Stimulated activated naive CD8-positive, alpha-beta T cell treated with anti-CD3 and anti-CD28 coated beads, Interleukin-15, Interleukin-2, amounts not matched to agents 100 ng/mL and 50 ng/mL, for 24 hours (primary cell): Measurements from ENCODE around the gene ZNF407.

Source experiments
- H3K27ac Mint-ChIP-seq: one replicate; pipeline ENCODE4 v1.8.0; 2021; ENCODE audit warnings: mild to moderate bottlenecking, mixed read lengths
- H3K27me3 Mint-ChIP-seq: one replicate; pipeline ENCODE4 v1.8.0; 2021; ENCODE audit warnings: mixed read lengths
- H3K36me3 Mint-ChIP-seq: one replicate; pipeline ENCODE4 v1.8.0; 2021; ENCODE audit warnings: low read depth, mixed read lengths
- H3K4me1 Mint-ChIP-seq: one replicate; pipeline ENCODE4 v1.8.0; 2021; ENCODE audit warnings: low read depth, mixed read lengths
- H3K4me3 Mint-ChIP-seq: one replicate; pipeline ENCODE4 v1.8.0; 2021; ENCODE audit warnings: mild to moderate bottlenecking, mixed read lengths
- H3K9me3 Mint-ChIP-seq: one replicate; pipeline ENCODE4 v1.8.0; 2021; ENCODE audit warnings: mixed read lengths

Gene ZNF407

DNA sequence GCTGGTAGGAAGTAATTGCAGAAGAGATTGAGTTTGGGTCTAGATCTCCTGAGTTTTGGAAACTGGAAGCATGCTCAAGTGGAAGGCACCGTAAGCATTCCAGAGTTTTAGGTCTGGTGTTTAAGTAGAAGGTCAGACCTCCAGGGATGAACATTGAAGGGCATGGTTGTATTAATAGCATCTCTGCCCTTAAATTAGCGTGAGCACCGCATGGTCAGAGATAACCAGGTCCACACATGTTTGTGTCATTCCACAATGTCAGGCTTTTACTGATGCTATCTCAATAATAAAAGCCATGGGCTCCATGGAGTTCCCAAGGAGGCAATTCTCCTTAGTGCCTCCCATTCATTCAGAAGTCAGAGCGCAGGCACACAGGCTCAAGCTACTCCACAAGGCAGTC is 28.3 kb upstream of the ZNF407 start:
- Mint-ChIP-seq H3K4me3 (no peak overlapping the region), H3K27me3 (peaks cover 16% of the 10 kb centered on the region), H3K9me3 (peaks cover 11% of the 10 kb centered on the region), H3K4me1 (no peaks in the 10 kb centered on the region), H3K36me3 (peaks cover 5% of the 10 kb centered on the region), H3K27ac (no peak overlapping the region)

DNA sequence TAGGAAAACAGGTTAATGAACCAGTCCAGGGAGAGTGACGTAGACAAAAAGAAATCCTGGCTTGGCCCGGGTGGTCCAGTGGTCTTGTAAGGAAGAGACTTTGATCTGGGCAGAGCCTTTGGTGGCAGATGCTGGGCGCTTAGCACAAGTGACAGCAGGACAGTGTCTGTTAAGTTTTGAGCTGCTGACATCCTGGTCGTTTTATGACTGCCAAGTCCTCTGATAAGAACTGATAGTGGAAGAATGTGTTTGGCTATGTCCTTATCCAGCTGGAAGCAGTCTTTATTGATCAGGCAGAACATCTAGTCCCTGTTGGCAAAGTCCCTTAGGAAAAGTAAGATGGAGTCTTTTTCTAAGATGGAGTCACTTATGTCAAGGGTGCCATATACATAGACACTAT is 27.4 kb upstream of the ZNF407 start:
- Mint-ChIP-seq H3K36me3 (peaks cover 5% of the 10 kb centered on the region), H3K27me3 (peaks cover 16% of the 10 kb centered on the region), H3K27ac (no peak overlapping the region), H3K4me3 (no peak overlapping the region), H3K4me1 (no peaks in the 10 kb centered on the region), H3K9me3 (peaks cover 11% of the 10 kb centered on the region)

DNA sequence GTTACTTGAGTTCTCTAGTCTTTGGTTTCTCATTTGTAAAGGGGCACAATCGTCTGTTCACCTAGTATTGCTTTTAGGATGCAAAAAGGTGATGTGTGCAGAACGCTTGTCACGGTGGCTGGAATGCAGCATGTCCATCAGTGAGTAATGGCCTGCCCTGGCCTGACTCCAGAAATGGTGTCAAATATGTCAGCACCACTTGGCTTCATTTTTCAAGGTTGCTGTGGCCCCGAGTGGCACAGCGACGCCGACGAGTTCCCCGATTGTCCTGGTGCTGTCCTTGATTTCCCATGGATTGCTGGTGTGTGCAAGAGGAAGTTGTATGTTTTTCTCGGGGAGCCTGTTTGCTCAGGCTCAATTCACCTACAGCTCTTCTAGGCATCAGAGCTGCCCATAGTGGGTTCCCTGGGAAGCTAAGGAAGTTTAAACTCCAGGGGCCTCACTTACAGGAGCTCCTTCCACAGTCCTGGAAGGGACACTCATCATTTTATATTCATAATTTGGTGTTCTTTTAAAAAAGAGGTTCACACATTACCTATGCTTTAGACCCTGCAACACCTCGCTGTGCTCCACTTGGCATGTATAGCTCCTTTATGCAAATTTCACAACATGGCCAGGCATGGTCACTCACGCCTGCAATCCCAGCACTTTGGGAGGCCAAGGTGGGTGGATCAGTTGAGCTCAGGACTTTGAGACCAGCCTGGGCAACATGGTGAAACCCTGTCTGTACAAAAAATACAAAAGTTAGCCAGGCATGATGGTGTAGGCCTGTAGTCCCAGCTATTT is 25.6 kb upstream of the ZNF407 start:
- peaks cover 16% of the 10 kb centered on the region for H3K27me3 Mint-ChIP-seq
- H3K36me3 Mint-ChIP-seq, result no peaks in the 10 kb centered on the region
- H3K4me3 Mint-ChIP-seq, result no peak overlapping the region
- H3K27ac Mint-ChIP-seq, result no peak overlapping the region
- no peaks in the 10 kb centered on the region for H3K4me1 Mint-ChIP-seq
- H3K9me3 Mint-ChIP-seq, result peaks cover 3% of the 10 kb centered on the region

DNA sequence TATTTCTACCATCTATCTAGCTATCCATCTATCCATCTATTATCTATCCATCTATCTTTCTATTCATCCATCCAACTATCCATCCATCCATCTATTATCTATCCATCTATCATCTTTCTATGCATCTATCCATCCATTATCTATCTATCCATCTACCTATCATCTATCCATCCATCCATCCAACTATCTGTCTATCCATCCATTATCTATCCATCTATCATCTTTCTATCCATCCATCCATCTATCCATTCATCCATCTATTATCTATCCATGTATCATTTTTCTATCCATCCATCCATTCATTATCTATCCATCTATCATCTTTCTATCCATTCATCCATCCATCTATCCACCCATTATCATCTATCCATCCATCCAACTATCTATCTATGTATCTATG is 24.6 kb upstream of the ZNF407 start:
- no peaks in the 10 kb centered on the region for H3K36me3 Mint-ChIP-seq
- H3K9me3 Mint-ChIP-seq, result no peaks in the 10 kb centered on the region
- H3K4me3 Mint-ChIP-seq, result no peak overlapping the region
- peaks cover 20% of the 10 kb centered on the region for H3K27me3 Mint-ChIP-seq
- no peaks in the 10 kb centered on the region for H3K4me1 Mint-ChIP-seq
- no peak overlapping the region for H3K27ac Mint-ChIP-seq

DNA sequence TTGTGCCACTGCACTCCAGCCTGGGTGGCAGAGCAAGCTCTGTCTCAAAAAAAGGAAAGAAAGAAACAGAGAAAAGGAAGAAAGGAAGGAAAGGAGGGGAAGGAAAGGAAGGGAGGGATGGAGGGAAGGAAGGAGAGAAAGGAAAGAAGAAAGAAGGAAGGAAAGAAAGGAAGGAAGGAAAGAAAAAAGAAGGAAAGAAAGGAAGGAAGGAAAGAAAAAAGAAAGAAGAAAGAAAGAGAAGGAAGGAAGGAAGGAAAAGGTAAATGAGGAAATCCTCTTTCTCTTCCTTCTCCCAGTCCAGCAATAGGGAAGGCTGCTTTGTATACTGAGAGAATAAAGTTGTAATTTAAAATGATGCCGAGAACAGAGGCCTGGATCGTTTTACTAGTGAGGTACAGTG is 22.8 kb upstream of the ZNF407 start:
- H3K36me3 Mint-ChIP-seq, result no peaks in the 10 kb centered on the region

DNA sequence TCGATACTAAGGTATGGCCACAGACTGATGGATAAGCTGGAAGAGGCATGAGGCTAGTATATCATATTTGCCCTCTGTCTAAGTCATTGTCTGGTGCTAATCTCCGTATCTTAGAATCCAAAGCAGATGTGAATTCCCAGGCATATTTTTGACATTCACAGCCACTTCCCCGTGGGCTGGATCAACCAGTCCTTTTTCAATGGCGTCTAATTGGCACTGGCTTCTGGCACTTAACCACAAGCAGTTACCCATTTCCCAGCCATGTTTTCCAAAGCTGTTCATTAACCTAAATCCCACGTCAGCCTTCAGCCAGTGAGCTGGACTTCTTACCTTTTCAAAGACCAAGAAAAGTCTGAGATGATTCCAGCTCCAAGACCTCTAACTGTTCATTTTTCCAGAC is 20.7 kb upstream of the ZNF407 start:
- Mint-ChIP-seq H3K27me3 (peaks cover 12% of the 10 kb centered on the region), H3K4me1 (no peaks in the 10 kb centered on the region), H3K27ac (no peak overlapping the region), H3K9me3 (no peaks in the 10 kb centered on the region), H3K4me3 (no peak overlapping the region), H3K36me3 (no peaks in the 10 kb centered on the region)

More for the DNA sequence above, 22.8 kb upstream of the ZNF407 start:
- no peak overlapping the region for H3K4me3 Mint-ChIP-seq
- peaks cover 12% of the 10 kb centered on the region for H3K27me3 Mint-ChIP-seq
- no peaks in the 10 kb centered on the region for H3K9me3 Mint-ChIP-seq
- H3K27ac Mint-ChIP-seq, result no peak overlapping the region
- H3K4me1 Mint-ChIP-seq, result no peaks in the 10 kb centered on the region

DNA sequence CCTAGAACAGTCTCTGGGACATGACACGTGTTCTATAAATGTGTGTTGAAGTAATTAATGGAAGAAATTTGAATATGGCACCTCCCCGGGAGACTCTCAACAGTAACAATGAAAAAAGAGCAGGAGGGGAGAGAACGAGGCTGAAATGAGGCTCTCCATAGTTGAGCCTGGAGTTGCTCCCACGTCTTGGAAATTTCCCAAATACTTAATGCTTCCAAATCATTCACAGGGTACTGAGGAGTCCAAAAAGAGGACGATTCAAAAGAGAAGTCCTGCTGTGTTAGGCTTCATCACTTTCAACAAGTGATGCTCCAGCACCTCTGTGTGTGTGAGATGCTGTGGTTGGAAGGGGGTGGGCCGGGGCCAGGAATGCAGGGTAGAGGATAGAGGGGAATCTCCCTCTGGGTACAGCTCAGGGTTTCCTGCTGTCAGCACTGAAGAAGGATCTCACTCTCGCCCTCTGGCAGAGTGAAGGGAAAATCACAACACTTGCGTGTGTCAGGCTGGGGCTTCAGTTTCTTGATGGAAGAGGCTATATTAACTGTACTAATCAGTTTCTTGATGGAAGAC is 18.1 kb upstream of the ZNF407 start:
- Mint-ChIP-seq H3K27ac (no peak overlapping the region), H3K4me1 (no peaks in the 10 kb centered on the region), H3K4me3 (no peak overlapping the region), H3K9me3 (no peaks in the 10 kb centered on the region), H3K36me3 (no peaks in the 10 kb centered on the region), H3K27me3 (peaks cover 25% of the 10 kb centered on the region)

DNA sequence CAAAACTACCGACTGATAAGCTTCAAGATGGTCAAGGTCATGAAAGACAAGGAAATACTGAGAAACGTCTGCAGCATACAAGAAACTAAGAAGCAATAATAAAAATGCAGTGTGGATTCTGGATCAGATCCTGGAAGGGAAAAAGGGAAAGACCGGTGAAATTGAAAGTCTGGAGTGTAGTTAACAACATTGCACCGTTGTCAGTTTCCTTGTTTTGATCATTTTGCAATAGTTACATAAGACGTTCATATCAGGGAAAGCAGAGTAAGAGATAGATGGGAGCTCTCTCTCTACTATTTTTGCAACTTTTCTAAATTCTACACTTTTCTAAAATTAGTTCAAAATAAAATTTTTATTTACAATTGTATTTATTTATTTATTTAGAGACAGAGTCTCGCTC is 15.0 kb upstream of the ZNF407 start:
- Mint-ChIP-seq H3K4me3 (no peak overlapping the region), H3K4me1 (no peaks in the 10 kb centered on the region), H3K27me3 (peaks cover 27% of the 10 kb centered on the region)

DNA sequence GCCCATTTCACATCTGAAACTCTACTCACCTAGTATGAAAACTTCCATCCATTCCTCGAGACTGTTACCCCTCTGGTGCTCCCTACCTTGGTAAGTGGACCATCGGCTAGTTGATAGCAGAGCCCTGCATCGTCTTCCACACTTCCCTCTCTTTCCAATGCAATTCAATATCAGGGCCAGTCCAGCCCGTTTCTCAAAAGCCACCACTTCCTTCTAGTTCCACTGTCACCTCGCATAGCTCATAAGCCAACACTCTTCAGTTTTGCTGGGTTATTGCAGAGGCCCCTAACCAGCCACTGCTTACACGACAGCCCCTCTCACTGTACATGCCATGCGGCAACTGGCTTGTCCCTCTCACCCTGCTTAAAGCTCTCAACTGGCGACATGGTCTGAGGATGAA is 10.2 kb upstream of the ZNF407 start:
- Mint-ChIP-seq H3K4me3 (no peak overlapping the region), H3K36me3 (no peaks in the 10 kb centered on the region), H3K4me1 (peaks cover 13% of the 10 kb centered on the region), H3K27me3 (peaks cover 19% of the 10 kb centered on the region), H3K27ac (no peak overlapping the region), H3K9me3 (no peaks in the 10 kb centered on the region)

More for the DNA sequence above, 15.0 kb upstream of the ZNF407 start:
- Mint-ChIP-seq H3K9me3 (no peaks in the 10 kb centered on the region), H3K36me3 (no peaks in the 10 kb centered on the region), H3K27ac (no peak overlapping the region)

DNA sequence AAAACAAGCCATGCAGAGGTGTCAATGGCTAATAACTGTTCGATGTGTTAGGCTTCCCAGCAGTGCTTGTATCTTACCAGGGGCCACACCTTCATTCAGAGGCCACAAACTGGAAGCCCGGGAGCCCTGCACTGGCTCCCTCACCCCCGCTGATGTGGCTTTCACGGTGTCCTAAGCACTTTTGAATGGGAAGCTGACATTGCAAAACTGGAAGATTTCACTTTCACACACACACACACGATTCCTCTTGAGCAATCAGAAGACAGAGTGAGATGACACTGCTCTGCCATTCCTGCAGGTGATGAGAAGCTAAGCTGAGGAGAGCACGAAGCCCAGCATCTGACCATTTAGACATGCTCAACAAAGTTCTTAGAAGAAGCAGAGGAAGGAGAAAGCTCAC is 8.6 kb upstream of the ZNF407 start:
- Mint-ChIP-seq H3K27ac (no peak overlapping the region), H3K4me3 (no peak overlapping the region), H3K27me3 (peaks cover 9% of the 10 kb centered on the region), H3K4me1 (peaks cover 18% of the 10 kb centered on the region), H3K36me3 (peaks cover 13% of the 10 kb centered on the region), H3K9me3 (peaks cover 6% of the 10 kb centered on the region)

DNA sequence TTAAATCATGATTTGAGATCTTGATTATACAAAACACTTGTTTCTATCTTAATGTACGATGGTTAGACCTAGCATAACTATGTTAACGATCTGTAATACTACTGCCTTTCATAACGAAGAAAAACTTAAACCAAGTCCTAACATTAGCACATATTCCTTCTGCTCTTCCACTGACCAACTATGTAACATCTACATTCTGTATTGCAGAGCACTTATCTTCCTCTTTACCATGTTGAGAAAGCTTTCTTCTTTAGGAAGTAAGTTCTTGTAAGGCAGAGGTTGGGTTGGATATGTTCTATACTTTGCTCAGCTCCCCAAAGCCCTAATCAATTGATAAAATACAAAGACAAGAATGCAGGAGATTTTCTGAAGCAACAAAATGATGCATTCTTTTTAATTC is 7.9 kb upstream of the ZNF407 start:
- H3K27ac Mint-ChIP-seq, result no peak overlapping the region
- H3K4me3 Mint-ChIP-seq, result no peak overlapping the region
- H3K4me1 Mint-ChIP-seq, result peaks cover 24% of the 10 kb centered on the region
- peaks cover 9% of the 10 kb centered on the region for H3K27me3 Mint-ChIP-seq
- peaks cover 6% of the 10 kb centered on the region for H3K9me3 Mint-ChIP-seq
- H3K36me3 Mint-ChIP-seq, result peaks cover 18% of the 10 kb centered on the region

DNA sequence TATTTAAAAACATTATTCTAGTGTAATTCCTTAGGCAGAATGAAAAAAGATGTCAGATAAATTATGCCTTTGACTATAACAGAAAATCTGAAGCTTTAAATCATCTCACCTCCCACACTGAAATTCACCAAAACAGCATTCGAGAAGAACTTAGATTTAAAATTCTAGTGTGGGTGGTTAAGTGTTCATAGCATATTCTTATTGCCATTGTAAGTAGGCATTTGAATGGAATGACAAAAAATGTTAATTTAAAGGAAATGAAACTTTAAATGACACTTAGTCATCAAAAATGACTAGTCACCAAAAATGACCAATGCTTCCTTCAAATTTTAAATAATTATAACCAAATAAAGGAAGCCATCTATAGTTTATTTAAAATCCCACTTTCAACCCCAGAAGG is 7.0 kb upstream of the ZNF407 start:
- Mint-ChIP-seq H3K27me3 (peaks cover 5% of the 10 kb centered on the region), H3K4me3 (no peak overlapping the region), H3K36me3 (peaks cover 27% of the 10 kb centered on the region), H3K9me3 (peaks cover 6% of the 10 kb centered on the region), H3K4me1 (peaks cover 33% of the 10 kb centered on the region), H3K27ac (no peak overlapping the region)

DNA sequence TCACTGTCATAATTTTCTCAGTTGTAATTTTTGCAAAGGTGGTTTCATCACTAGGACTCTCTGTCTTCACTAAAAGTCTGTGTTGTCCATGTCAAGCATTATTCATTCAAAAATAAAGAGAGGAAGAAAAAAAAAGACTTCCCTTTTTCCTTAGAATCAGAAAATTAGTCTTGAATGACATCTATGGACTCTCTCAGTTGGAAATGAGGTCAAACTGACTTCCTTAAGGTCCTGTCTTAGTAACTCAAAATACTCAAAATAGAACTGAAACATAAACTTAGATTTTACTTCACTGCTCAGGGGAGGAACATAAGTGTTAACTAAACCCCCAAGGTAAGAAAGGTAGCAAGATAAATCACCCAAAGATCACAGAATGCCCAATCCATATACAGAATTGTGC is 2.2 kb upstream of the ZNF407 start:
- peak overlapping the region; percentile 95 for H3K4me3 Mint-ChIP-seq
- peak overlapping the region; percentile 69 for H3K27ac Mint-ChIP-seq

DNA sequence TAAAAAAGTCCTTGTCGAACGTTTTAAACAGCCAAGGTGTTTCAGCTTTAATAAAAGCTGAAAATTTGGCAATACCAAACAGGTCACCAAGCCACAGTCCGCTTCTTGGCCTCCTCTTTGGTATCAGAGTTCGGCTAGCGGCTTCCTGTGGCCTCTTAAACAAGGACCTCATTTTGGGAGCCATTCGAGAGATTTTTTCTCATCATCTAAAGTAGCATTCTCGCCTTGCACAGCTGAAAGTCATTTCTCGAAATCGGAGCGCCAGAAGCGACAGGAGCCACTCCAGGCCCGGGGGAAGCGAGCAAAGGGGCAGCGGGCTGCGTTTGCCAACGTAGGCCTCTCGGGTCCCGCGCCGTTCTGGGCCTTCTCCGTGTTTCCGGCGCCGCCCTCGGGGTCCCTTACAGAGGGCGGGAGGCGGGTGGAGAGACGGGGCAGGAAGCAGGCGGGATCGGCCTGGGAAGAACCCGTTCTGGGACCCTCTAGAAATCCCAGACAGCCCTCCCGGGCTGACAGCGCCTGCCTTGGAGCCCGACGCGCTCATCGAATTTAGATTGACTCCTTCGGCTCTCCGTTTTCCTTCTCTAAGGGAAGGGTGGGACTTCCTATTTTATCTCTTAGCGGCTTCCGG is 522 bp upstream of the ZNF407 start:
- Mint-ChIP-seq H3K4me1 (peaks cover 52% of the 10 kb centered on the region), H3K36me3 (peaks cover 32% of the 10 kb centered on the region), H3K27me3 (no peaks in the 10 kb centered on the region), H3K9me3 (peaks cover 6% of the 10 kb centered on the region), H3K4me3 (peak overlapping the region; percentile 95), H3K27ac (peak overlapping the region; percentile 98)

More for the DNA sequence above, 2.2 kb upstream of the ZNF407 start:
- no peaks in the 10 kb centered on the region for H3K27me3 Mint-ChIP-seq
- peaks cover 55% of the 10 kb centered on the region for H3K4me1 Mint-ChIP-seq
- peaks cover 32% of the 10 kb centered on the region for H3K36me3 Mint-ChIP-seq
- H3K9me3 Mint-ChIP-seq, result peaks cover 6% of the 10 kb centered on the region

DNA sequence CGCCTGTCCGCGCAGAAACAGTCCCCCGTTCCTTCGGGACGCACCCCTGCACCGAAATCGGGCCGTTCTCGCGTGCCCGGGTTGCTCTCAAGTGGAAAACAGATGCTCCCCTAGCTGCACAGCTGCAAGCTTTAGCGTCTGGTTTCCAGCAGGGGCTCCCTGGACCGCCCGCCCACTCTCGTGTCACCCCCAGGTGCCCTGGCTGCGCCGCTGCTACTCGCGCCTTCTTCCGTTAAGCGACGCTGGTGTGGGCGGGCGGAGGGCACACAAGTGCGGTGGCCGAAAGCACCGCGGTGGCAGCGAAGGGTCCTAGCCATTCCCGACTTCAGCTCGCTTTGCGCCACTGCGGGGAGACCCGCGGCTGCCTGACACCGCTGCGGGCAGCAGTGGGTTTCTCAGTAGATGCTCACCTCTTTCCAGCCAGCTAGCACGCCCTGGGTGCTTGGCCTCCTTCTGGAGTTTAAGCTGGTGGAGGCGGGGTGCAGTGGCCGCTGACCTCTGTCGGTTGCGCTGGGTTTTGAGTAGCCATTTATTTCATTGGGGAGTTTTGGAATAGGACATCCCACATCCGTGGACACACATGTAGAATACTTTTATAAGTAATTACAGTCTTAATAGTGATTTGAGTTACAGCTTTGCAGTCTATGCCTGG is 806 bp downstream of the ZNF407 start:
- Mint-ChIP-seq H3K27me3 (no peaks in the 10 kb centered on the region), H3K4me3 (peak overlapping the region; percentile 95), H3K4me1 (peaks cover 49% of the 10 kb centered on the region), H3K27ac (peak overlapping the region; percentile 98), H3K9me3 (peaks cover 5% of the 10 kb centered on the region), H3K36me3 (peaks cover 25% of the 10 kb centered on the region)
